NCI-H2171 treated with DMSO at 0.1 percent for 48 hours (cell line): ENCODE data around the gene GBF1.
A peak's percentile ranks its signal among the peaks of the same experiment; 100 is the strongest.

ENCODE experiments used
- DNase-seq: peaks from one replicate; lab custom pipeline; 2025; lab: John Stamatoyannopoulos, UW

GBF1 gene

GRCh38 chr10:102408131-102408727 lies 162.9 kb downstream of the GBF1 start:
- no peak for DNase-seq

GRCh38 chr10:102408728-102409603 lies 163.6 kb downstream of the GBF1 start:
- DNase-seq = peak; percentile 4

GRCh38 chr10:102409604-102410428 lies 164.5 kb downstream of the GBF1 start:
- peak; percentile 1 for DNase-seq

- no peak for DNase-seq
Observed at GRCh38 chr10:102410429-102411073, 165.2 kb downstream of the GBF1 start.

GRCh38 chr10:102411341-102412255 lies 166.3 kb downstream of the GBF1 start:
- DNase-seq = no peak

GRCh38 chr10:102412293-102412692 lies 167.0 kb downstream of the GBF1 start:
- DNase-seq = no peak

GRCh38 chr10:102413053-102413705 lies 167.8 kb downstream of the GBF1 start:
- peak; percentile 53 for DNase-seq

- DNase-seq = no peak
Observed at GRCh38 chr10:102413806-102414561, 168.7 kb downstream of the GBF1 start.

- no peak for DNase-seq
Observed at GRCh38 chr10:102414749-102415148, 169.4 kb downstream of the GBF1 start.

GRCh38 chr10:102416283-102416682 lies 171.0 kb downstream of the GBF1 start:
- DNase-seq = no peak

- no peak for DNase-seq
Observed at GRCh38 chr10:102416695-102417094, 171.4 kb downstream of the GBF1 start.

GRCh38 chr10:102418622-102419268 lies 173.4 kb downstream of the GBF1 start, which contains the start of gene PSD:
Gene PSD, minus strand, starts transcription at chr10:102418785. Its CDS starts 1,747 bp downstream, at chr10:102417038.
- peak; percentile 79 for DNase-seq

- peak; percentile 87 for DNase-seq
Observed at GRCh38 chr10:102419269-102420180, 174.2 kb downstream of the GBF1 start.

GRCh38 chr10:102420181-102420713 lies 174.9 kb downstream of the GBF1 start:
- no peak for DNase-seq

- peak; percentile 87 for DNase-seq
Observed at GRCh38 chr10:102420714-102421506, 175.6 kb downstream of the GBF1 start, which contains the start of gene FBXL15. Gene FBXL15, plus strand, starts transcription at chr10:102420836. Its CDS starts 294 bp downstream, at chr10:102421130.

GRCh38 chr10:102421507-102421756 lies 176.1 kb downstream of the GBF1 start:
- no peak for DNase-seq
